ENCODE data around the gene UBE2E1.
A peak's percentile ranks its signal among the peaks of the same experiment; 100 is the strongest.
"Not testable (repeated sequence)": the region's sequence is repeated elsewhere in the genome, so short reads cannot be mapped to it uniquely, and the experiment has no call there.

UBE2E1 gene

GRCh38 chr3:23880703-23881339, 75.1 kb downstream of the UBE2E1 start:
- no peak for DNase-seq (ENCODE audit: low spot score)

DNA sequence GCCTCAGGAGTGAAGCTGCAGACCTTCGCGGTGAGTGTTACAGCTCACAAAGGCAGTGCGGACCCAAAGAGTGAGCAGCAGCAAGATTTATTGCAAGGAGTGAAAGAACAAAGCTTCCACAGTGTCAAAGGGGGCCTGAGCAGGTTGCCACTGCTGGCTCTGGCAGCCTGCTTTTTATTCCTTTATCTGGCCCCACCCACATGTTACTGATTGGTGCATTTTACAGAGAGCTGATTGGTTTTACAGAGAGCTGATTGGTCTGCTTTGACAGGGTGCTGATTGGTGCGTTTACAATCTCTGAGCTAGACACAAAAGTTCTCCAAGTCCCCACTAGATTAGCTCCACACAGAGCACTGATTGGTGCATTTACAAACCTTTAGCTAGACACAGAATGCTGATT, 76.2 kb downstream of the UBE2E1 start:
- not testable (repeated sequence) for DNase-seq (ENCODE audit: low spot score)

DNA sequence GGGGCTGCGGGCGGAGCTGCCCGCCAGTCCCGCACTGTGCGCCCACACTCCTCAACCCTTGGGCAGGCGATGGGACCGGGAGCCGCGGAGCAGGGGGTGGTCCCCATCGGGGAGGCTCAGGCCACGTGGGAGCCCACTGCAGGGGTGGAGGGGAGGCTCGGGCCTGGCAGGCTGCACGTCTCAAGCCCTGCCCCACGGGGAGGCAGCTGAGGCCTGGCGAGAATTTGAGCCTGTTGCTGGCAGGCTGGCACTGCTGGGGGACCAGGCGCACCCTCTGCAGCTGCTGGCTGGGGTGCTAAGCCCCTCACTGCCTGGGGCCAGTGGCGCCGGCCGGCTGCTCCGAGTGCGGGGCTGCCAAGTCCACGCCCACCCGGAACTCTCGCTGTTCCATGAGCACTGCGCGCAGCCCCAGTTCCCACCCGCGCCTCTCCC, 76.7 kb downstream of the UBE2E1 start:
- no peak for DNase-seq (ENCODE audit: low spot score)

DNA sequence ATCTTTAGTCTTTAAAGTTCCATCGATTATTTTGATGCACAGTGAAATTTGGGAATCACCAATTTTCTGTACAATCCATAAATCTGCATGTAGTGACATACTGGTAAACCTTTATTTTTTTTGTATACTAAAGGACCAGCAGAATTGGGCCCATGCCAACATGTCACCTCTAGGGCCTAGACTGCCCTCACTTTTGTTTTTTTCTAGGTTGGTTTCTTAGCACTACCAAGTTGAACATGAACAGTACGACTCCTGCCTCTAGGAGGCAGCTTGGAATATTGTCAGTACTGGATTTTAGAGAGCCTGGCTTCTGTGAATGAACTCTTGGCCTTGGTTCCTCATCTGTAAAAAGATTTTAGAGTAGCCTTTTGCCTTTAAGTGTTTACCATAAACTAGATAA, 78.7 kb downstream of the UBE2E1 start:
- no peak for DNase-seq (ENCODE audit: low spot score)

DNA sequence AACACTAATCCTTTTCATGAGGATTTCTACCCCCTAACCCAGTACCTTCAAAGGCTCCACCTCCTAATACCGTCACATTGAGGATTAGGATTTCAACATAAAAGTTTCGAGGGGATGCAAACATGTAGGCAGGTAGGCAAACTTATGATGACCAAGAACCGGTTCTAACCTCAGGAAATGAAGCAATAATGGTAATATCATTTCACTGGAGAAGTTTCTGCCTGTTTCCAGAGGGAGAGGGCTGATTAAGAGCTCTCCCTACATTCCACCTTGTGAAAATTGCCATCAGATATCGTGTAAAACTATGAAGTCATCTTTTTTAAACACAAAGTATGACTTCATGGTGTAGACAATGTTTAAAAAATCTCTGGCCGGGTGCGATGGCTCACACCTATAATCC, 79.5 kb downstream of the UBE2E1 start:
- no peak for DNase-seq (ENCODE audit: low spot score)

GRCh38 chr3:23886311-23886710, 80.6 kb downstream of the UBE2E1 start:
- no peak for DNase-seq (ENCODE audit: low spot score)

DNA sequence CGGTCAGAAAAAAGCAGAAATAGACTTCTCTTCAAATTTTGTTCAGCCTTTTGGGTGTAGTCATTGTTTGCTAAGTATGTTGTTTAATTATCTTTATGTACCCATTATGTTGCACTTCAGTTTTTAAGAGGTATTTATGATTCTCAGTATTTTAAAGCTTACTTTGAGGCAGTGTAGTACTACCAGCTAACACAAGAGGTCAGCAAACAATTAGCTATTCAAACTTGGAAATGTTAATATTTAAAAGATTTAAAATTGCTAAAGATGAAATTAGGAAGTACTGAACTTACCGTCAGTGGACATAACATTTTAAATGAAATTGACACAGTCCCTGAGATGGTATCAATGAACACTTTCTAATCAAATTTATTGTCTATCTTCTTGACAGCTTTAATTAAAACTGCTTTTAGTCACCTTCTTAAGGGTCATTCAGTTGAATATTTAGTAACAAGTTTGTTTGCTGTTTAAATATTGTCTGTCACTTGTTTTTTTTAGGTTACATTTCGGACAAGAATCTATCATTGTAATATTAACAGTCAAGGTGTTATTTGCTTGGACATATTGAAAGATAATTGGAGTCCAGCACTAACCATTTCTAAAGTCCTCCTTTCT, 83.0 kb downstream of the UBE2E1 start:
- DNase-seq (ENCODE audit: low spot score) = peak; percentile 65

- no peak for DNase-seq (ENCODE audit: low spot score)
Measured at GRCh38 chr3:23889386-23889785, 83.6 kb downstream of the UBE2E1 start.

GRCh38 chr3:23889950-23890349, 84.2 kb downstream of the UBE2E1 start:
- no peak for DNase-seq (ENCODE audit: low spot score)

DNA sequence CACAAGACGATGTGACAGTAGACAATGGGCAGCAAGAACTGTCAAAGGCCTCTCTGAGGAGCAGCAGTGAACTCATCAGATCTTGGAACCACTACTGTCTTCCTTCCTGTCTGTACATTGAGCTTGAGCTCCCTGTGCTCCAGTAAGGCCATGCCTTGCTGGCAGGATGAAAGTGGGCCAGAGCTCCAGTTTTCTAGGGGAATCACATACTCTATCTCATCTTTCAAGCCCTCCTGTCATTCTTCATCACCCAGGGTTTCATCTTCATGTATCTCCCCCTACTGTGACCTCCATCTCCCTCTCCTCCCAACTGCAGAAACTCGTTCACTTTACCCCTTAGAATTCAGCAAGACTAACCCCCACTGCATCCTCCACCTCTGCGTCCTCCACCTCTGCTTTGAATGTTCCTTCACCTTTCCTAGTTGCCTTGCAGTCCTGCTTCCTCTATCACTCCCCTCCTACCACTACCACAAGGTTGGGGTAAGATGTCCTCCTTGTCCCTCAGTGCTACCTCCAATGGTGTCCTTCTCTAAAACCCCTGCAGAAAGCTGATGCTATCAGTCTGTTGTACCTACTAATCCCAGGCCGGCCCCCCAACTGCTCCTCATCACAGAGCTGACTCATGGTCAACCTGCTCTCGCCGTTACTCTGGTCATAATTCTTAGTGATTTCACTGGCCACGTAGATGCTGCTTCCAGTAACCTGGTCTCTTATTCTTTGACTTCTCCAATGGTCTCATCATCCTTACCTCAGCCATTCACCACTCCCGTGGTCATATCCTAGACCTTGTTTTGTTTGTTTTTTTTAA, 88.7 kb downstream of the UBE2E1 start:
- no peak for DNase-seq (ENCODE audit: low spot score)

- no peak for DNase-seq (ENCODE audit: low spot score)
Measured at GRCh38 chr3:23895181-23895580, 89.4 kb downstream of the UBE2E1 start.

GRCh38 chr3:23900744-23901143, 95.0 kb downstream of the UBE2E1 start:
- DNase-seq (ENCODE audit: low spot score) = no peak

DNA sequence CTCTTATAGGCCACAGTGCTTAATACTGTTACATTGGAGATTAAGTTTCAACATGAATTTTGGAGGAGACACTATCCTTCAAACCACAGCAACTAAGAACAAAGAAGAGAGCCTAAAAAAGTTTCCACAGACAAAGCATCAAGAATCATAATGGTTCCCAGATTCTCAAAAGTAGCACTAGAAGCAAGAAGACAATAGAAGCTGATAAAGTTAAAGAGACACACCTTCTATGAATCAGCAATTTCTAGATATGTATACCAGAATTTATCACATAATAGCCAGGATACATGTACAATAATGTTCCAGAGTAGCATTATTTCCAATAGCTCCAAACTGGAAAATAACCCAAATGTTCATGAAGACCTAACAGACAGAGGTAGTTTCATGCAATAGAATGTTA, 98.8 kb downstream of the UBE2E1 start:
- no peak for DNase-seq (ENCODE audit: low spot score)

GRCh38 chr3:23909341-23909740, 103.6 kb downstream of the UBE2E1 start:
- no peak for DNase-seq (ENCODE audit: low spot score)

- DNase-seq (ENCODE audit: low spot score) = no peak
Measured at GRCh38 chr3:23911397-23911796, 105.6 kb downstream of the UBE2E1 start.

GRCh38 chr3:23912335-23912734, 106.6 kb downstream of the UBE2E1 start:
- not testable (repeated sequence) for DNase-seq (ENCODE audit: low spot score)

GRCh38 chr3:23913182-23913581, 107.4 kb downstream of the UBE2E1 start:
- DNase-seq (ENCODE audit: low spot score) = no peak

DNA sequence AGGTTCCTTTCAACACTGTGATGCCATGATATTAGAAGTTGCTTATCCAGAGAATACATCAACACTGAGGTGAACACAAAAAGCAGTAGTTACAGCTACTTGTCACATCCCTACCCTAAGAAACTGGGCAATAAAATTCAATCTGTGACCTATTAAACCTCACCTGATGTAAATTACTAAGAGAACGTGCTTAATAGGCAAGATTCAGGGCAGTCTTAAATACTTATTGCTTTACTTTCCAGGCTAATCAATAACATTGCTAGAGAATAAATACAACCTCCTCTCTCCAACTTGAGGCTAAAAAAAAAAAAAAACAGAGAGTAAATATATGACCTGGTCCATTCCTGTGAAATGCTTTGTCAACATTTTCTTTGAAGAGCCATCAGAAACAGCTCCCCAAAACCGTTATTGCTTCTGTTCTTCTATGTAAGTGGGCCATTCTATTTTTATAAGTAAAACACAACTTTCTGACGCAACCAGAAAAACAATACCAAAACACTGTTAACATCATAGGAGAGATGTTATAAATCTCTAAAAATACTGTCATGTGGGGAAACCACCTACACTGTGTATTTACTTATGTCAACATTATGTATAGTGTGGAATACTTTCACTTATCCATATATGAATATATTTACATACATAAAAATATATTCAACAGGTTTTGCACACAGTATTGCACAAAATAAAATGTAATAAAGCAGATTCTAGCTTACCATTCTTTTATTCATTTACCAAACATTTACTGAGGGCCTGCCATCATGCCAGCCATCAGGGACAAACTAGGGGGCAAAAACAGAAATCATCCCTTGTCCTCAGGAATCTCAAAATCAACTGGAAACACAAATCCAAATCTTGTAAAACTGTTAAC, 108.4 kb downstream of the UBE2E1 start:
- no peak for DNase-seq (ENCODE audit: low spot score)

DNA sequence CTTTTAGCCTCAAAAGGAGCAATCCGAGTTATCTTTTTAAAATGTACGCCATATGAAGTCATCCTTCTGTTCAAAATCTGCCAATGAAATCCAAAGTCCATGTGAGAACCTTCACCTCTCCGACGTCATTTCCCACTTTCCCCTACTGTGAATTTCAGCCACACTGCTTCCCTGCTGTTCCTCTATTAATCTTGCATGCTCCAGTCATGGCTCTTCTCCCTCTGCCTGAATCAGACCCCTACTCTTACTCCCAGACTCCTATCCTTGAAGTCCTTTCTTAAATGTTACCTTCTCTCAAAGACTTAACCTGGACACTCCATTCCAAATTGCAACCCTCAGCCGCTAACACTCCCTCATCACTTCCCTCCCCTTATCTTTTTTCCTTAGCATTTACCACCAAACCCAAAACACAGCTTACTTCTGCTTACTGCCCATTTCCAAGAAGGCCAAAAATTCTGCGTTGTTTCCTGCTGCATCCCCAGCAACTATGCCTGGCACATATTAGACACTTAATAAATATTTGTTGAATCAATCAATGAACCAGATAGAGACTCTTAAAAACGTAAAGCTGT, 109.9 kb downstream of the UBE2E1 start:
- DNase-seq (ENCODE audit: low spot score) = no peak

DNA sequence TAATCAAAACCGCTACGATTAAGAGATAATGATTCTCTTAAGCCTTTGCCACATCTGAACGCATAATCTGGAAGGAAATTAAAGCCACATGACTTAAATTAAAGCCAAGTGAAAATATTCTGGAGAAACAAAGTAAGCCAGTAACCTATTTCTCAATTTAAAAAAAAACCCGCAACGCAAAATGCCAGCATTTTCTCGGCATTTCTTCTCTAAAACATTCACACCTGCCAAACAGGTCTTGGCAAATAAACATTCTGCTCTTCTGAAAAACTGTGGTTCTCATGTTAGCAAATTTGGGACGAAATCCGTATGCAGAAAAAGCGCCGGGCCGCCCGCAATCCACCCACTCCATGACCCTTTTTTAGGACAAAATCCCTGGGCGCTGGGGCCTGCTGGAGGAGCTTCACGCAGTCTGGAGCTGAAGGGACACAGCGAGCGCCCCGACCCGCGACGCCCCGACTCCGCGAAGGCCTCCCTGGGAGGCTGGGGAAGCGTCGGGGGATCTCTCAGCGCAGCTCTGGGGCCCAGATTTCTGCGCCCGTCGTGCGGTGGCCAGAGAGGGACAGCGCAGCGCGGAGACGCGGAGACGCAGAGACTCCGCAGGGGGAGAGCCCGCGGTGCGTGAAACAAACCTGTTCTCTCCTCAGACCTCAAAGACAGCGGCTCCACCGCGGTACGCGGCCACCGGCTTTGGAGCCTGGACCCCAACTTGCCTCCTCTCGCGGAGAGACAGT, 110.6 kb downstream of the UBE2E1 start:
- DNase-seq (ENCODE audit: low spot score) = no peak

Data from hematopoietic multipotent progenitor cell treated with erythropoietin and hydrocortisone succinate and interleukin-3 and kit ligand, for 15 days (in vitro differentiated cells).